GM21447 (cell line): ENCODE results near the gene SYPL1.

Experiments used
- ATAC-seq: cut with Tn5 transposase; IDR thresholded peaks from one replicate; pipeline ENCODE4 v1.9.1; 2021; ENCODE audit not compliant: unreplicated experiment

The SYPL1 gene

DNA sequence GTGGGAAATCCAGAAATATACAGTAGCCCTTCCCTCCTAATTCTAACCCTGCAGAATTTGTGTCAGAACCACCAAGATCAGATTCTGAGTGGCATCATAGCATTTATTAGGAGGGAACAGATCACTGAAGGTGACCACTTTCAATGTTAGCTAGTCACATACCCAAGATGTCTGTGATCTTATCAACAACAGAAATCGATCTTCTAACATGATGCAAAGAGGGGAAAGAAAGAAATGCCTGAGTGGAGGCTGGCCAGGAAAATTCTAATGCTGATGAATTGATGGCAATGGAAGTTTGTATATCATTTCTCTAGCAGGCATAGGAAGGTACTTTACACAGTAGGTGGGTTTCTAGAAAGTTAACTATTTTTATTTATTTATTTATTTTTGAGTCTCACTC lies 10.6 kb upstream of the SYPL1 start:
- ATAC-seq, result no peak

DNA sequence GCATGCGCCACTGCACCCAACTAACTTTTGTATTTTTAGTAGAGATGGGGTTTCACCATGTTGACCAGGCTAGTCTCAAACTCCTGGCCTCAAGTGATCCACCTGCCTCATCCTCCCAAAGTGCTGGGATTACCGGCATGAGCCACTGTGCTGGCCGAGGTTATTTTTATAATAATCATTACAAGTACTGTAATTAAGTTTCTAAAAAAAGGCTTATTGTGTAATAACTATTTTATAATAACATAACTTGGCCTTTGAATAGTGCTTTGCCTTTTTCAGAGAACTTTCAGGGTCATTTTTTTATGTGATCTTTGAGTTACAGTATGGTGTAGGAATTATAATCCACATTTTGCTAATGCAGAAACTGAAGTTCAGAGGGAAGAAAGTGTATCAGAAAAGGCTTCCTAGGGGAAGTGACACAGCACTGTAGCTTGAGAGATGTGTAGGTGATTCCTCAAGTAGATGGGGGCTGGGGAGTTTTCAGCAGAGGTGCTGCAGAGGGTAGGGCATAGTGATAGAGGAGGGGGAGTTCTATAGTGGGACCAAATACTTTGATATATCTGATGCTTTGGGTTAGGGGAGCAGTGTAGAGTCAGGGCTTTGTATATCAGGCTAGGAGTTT lies 9.2 kb upstream of the SYPL1 start:
- ATAC-seq, result no peak

- no peak for ATAC-seq
Measured at GRCh38 chr7:106120500-106120899, 8.4 kb upstream of the SYPL1 start.

DNA sequence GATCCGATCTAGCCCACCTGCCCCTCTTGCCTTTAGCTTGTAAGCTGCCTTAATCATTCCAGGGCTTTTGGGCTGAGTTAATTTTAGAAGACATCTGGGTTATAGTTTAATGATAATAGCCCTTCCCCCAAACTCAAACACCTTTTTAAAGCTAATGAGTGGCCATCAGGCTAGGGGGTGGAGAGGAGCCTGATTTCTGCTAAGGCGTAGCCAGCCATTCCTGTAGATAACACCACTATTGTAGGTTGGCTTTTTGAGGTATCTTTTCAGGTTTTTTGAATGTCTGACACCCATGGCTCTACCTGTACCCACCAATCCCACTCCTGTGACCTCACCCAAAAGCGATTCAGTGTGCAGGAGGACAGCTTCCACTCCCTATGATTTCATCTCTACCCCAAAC lies 7.6 kb upstream of the SYPL1 start:
- no peak for ATAC-seq

GRCh38 chr7:106117786-106118544 lies 5.9 kb upstream of the SYPL1 start:
- ATAC-seq, result no peak

- ATAC-seq, result no peak
Measured at GRCh38 chr7:106116161-106116704, 4.1 kb upstream of the SYPL1 start.

GRCh38 chr7:106114716-106115383 lies 2.7 kb upstream of the SYPL1 start:
- no peak for ATAC-seq

- ATAC-seq, result no peak
Measured at GRCh38 chr7:106112972-106113421, 885 bp upstream of the SYPL1 start.

DNA sequence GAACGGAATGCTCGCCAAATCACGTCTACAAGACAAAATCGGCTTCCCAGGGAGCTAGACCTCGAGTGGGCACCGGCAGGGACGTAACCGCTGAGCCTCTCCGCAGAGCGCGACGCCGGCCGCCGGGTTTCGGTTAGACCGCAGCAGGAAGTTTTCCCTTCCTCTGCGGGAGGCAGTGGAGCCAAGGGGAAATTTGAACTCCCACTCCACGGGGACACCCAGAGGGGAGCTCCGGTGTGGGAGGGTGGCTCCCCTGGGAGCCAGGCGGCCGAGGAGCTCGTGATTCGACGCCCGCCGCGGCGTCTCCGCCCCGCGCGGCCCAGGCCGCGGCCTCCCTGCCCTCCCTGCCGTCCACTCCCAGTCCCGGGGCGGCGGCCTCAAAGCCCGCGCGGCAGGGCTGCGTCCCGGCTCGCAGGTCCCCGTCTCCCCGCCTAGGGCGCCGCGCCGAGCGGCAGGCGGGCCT lies 426 bp downstream of the SYPL1 start:
- ATAC-seq, result peak; percentile 30

DNA sequence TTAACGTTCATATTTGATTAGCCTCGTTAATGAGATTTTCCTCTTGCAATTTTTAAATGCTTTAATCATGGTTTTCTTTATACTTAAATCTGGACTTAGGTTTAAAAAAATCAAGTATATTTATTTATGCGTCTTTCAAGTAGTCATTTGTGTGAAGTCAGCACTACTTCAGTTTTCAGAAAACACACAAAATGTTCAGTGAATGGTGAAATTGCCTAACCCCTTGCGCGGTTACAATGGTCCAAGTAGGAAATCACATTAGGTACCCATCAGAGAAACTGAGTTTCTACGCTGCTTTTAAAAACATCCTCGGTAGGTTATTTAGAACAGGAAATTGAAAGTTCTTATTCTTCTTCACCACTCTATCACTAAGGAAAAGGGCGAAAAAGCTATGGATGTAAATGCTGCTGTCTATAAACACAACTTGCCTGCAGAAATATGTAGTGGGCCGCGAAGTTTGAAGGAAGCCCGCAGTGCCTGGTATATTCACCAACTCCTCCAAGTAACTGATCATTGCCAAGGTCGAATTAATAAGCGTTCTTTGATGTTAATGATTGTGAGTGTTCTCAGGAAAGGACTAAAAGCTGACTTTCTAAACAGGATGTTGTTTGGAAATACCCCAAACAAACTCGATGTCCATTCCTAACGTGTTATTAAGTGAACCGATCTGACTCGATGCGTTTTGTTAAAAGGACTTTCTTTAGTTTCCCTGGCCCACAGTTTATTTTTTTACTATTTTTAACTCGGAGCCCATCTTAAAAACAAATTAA lies 1.0 kb downstream of the SYPL1 start:
- ATAC-seq, result no peak

- ATAC-seq, result no peak
Measured at GRCh38 chr7:106110238-106110560, 1.9 kb downstream of the SYPL1 start.

GRCh38 chr7:106109521-106110237 lies 2.4 kb downstream of the SYPL1 start:
- no peak for ATAC-seq

GRCh38 chr7:106108991-106109390 lies 3.1 kb downstream of the SYPL1 start:
- ATAC-seq, result no peak

- ATAC-seq, result no peak
Measured at GRCh38 chr7:106104721-106105260, 7.3 kb downstream of the SYPL1 start.

GRCh38 chr7:106102387-106102966 lies 9.6 kb downstream of the SYPL1 start:
- no peak for ATAC-seq

DNA sequence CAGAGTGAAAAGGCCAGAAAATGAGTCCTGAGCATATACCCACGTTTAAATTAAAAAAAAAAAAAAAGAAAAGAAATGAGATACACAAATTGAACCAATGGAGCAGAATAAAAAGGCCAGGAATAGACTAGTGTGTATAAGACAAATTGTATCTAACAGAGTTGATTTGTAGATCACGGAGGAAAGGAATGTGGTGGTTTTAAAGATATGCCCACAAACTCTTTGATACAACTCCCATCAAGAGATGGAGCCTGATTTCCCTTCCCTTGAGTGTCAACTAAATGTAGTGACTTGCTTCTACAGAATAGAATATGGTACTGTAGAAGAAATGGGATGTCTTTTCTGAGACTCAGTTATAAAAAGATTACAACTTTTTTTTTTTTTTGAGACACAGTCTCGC lies 10.4 kb downstream of the SYPL1 start:
- no peak for ATAC-seq

GRCh38 chr7:106100863-106101629 lies 11.1 kb downstream of the SYPL1 start:
- no peak for ATAC-seq

GRCh38 chr7:106099539-106099938 lies 12.6 kb downstream of the SYPL1 start:
- no peak for ATAC-seq

DNA sequence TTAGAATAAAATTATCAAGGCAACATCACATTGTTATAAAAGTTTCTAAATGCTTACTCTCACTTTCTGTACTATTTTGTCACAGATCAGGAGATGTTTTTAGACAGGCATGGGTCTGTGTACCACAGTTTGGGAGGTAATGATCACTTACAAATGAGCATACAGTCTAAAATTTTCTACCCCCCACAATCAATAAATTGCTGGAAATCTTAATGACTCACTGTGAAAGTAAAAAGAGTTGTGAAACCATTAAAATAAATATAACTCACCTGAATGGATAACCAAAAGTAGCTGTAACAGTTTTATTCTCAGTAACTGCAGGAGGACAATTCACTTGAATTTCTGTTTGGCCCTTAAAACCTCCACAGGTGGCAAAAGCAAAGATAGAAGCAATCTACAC lies 13.2 kb downstream of the SYPL1 start:
- ATAC-seq, result no peak
